HG03439 (cell line): ENCODE measurements around the gene PER2.
A peak's percentile ranks its signal among the peaks of the same experiment; 100 is the strongest.
"Not testable (repeated sequence)": the region's sequence is repeated elsewhere in the genome, so short reads cannot be mapped to it uniquely, and the experiment has no call there.

Source experiments
- ATAC-seq: cut with Tn5 transposase; IDR thresholded peaks from one replicate; pipeline ENCODE4 v1.9.1; 2021; ENCODE audit warnings: mild to moderate bottlenecking, moderate library complexity; ENCODE audit not compliant: unreplicated experiment

PER2 gene

DNA sequence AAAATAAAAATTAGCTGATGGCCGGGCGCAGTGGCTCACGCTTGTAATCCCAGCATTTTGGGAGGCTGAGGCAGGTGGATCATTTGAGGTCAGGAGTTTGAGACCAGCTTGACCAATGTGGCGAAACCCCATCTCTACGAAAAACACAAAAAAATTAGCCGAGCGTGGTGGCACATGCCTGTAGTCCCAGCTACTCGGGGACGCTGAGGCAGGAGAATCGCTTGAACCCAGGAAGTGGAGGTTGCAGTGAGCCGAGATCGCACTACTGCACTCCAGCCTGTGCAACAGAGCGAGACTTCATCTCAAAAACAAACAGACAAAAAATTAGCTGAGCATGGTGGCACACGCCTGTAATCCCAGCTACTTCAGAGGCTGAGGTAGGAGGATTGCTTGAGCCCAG is 22.3 kb upstream of the PER2 start:
- ATAC-seq = not testable (repeated sequence)

DNA sequence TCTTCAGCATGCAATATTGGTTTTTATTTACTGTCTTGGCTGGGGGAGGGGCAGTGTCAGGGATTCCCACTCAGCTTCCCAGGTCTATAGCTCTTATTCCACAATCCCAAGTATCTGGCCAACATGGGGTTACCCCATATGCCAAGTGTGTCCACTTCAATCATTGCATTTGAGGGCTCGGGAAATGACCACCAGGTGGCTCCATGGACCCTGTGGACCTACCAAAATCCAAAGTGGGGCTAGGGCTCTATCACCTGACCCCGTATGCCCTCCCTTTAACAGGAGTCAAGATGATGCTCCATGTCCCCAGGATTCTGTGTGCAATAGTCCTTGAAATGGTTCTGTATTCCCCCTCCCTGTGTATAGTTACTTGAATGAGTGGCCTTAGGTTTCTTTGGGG is 19.8 kb upstream of the PER2 start:
- no peak for ATAC-seq

DNA sequence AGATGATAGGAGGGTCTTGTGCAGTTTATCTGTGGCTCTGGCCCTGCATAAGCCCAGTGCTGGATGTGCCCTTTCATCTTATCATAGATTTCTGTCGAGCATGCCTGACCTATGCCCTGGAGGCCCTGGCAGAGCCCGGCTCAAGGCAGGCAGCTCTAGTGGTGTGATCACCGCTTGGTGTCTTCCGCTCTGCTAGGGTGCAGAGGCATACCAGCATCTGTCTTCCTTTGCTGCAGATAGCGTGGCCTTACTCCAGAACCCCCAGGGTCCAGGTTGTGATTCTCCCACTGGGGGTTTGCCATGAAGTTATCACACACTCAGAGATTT is 18.2 kb upstream of the PER2 start:
- ATAC-seq = no peak

DNA sequence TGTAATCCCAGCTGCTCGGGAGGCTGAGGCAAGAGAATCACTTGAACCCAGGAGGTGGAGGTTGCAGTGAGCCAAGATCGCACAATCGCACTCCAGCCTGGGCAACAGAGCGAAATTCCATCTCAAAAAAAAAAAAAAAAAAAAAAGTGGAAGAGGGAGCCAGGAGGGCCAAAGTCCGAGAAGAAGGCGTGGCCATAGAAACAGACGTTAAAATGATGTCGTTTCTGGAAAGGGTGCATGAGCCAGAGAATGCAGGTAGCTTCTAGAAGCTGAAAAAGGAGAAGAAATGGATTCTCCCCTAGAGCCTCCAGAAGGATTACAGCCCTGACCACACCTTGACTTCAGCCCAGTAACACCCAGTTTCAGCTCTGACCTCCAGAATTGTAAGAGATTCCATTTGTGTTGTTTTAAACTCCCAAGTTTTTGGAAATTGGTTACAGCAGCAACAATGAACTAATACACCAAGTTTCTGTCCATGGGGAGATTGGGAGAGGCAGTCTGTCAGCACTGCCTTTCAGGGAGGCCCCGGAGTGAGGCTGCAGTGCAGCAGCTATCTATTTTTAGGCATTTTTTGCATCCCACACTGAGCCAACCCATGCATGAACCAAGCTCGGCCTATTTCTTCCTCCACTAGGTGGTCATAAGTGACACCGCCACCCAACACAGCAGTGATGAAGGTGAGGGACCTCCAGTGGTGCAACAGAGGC is 17.7 kb upstream of the PER2 start:
- ATAC-seq = no peak

DNA sequence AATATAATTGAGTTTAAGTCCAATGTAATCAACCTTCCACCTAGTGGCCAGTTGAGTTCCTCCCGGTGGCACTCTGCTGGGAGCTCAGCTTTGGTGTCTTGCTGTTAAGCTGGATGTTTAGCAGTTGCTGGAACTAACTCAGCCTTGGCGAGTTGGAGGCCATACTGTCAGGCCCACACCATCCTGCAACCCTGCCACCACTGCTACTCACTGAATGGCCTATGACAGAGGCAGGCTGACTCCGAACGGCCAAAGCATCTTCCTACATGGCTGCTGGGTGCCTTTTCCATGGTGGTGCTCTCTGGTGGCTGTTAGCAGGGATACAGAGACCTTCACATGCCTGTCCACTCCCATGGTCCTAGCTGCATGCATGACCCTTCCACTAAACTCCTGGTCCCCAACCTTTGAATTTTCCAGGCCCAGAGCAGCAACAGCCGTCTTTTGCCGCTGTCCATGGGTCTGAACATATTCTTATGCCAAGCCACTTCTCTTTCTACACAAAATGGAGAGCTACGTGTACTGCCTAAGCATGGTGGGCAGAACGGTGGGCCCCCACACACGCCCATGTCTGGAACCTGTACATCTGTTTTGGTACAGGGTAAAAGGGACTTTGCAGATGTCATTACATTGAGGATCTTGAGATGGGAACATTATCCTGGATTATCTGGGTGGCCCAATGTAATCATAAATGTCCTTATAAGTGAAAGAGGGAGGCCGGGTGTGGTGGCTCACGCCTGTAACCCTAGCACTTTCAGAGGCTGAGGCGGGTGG is 16.9 kb upstream of the PER2 start:
- ATAC-seq = no peak

DNA sequence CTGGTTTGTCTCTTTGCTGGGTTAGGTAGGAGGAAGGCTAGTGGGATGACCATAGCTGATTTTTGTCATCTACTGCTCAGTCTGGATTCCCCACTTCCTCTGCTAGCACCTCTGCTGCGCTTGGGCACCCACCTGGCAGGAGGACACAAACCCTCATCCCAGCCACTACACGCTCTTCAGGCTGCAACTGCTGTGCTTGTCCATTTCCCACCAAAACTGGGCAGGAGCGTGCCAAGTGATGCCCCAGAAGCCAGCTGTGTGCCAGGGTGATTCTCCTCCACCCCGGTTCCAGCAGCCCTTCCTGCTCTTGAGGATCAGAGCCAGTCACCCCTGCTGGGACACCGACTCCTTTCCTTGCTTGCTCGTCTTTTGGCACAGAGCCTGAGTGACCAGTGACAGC is 15.7 kb upstream of the PER2 start:
- ATAC-seq = no peak

DNA sequence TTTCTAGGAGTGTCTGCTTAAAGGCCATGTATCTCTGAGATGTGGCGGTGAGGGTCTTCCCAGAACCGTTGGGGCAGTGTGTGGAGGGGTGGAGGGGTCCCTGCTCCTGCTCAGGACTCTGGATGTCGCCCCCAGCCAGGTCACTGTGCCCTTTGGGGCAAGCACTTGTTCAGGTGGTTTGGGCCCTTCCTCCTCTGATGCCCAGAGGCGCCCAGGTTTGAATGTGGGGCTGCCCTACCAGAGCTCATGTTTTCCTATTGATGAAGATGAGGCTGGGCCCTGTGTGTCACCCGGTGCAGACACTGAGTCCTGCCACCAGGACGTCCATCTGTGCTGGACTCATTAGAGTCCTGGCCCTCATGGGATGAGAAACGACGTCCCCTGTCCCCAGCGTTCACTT is 14.3 kb upstream of the PER2 start:
- no peak for ATAC-seq

DNA sequence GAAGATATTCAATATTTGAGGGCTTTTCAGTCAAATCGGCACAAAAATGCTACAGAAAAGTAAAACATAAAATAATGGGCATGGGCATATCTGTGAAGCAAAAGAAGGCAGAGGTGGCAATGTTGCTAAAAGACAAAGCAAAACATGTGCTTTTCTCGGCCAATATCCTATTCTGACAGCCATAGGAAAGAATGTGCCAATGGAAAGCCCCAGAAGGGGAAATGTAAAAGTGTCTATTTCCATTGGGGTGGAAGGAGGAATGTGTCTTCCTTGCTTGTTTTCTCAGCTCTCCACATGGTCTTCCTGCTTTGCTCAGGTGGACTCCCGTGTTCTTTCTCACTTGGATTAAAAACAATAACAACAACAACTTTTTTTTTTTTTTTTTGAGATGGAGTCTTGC is 13.7 kb upstream of the PER2 start:
- no peak for ATAC-seq

DNA sequence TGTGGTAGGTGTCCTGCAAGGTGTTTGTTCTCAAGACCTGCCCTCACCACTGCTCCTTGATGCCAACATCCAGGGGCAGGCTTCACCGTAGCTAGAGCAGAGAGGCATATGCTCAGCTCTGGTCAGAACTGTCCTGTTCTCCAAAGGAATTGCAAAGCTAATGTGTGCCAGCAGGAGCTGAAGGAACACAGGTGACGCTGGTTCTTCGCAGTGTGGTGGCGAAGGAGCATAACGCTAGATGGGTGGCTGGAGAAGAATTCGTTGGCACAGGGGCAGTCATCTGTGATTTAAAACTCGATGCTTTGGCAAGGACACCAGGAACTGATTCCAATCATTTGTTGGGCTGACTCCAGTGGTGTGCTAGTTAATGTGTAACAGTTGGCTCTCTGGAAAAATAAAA is 11.4 kb upstream of the PER2 start:
- no peak for ATAC-seq

DNA sequence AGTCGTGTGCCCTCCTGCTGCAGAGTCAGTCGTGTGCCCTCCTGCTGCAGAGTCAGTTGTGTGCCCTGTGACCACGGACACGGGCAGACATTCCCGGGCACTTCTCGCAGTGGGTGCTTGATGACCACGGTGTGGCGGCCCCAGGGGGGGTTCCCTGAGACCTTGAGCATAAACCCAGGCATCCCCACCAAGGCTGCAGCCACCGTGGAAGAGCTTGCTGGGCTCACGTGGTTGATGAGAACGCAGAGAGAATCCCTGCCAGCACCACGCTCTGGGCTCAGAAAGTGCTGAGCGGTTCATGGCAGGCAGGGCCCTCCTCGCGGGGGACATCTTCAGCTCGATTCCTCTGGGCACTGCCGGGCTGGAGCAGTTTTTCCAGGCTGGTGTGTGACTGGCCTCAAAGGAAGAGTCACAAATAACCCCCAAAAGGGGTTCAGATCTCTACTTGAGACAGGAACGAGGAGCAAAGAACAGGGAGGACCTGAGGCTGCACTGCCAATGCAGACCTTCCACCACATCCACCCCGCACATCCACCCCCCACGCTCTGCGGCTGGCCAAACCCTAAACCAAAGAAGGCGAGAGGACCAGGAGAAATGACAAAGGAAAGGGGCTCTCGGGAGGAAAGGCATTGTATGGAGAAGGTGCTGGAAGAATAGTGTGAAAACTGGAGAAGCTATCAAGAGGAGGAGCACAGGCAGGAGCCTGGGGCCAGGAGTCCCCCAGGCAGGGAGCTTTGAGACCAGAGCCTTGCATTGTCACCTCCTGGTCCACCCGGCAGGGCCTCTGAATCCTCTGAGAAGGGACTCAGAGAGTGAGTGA is 8.4 kb upstream of the PER2 start:
- no peak for ATAC-seq

DNA sequence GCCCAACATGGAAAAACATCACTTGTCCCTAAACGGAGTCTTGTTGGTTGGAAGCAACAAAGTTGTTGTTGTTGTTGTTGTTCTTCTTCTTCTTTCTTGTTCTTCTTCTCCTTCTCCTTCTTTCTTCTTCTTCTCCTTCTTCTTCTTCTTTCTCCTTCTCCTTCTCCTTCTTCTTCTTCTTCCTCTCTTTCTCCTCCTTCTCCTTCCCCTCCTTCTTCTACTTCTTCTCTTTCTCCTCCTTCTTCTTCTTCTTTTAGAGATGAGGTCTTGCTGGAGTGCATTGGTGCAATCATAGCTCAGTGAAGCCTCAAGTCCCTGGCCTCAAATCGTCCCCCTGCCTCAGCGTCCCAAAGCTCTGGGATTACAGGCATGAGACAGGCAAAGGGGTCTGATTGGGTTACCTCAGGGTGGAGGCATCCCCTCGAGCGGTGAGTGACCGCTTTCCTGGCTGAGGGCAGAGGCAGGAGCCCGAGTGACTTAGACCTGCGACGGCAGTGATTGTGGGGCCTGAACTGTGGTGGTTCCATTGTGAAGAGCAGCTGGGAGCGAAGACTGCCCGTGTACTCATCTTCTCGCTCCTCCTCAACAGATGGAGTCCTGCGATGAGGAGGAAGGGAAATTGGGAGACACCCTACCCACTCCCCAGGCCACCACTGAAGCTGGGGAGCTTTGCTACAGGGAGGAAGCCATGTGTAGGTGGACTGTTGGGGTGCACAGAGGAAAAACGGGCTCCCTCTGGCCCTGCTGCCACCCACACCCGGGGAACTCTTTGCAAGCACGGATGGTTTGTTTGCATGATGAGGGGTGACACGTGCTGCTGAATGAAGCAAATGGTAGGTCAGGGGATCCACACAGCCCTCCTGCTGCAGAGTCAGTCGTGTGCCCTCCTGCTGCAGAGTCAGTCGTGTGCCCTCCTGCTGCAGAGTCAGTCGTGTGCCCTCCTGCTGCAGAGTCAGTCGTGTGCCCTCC is 7.0 kb upstream of the PER2 start:
- ATAC-seq = no peak

DNA sequence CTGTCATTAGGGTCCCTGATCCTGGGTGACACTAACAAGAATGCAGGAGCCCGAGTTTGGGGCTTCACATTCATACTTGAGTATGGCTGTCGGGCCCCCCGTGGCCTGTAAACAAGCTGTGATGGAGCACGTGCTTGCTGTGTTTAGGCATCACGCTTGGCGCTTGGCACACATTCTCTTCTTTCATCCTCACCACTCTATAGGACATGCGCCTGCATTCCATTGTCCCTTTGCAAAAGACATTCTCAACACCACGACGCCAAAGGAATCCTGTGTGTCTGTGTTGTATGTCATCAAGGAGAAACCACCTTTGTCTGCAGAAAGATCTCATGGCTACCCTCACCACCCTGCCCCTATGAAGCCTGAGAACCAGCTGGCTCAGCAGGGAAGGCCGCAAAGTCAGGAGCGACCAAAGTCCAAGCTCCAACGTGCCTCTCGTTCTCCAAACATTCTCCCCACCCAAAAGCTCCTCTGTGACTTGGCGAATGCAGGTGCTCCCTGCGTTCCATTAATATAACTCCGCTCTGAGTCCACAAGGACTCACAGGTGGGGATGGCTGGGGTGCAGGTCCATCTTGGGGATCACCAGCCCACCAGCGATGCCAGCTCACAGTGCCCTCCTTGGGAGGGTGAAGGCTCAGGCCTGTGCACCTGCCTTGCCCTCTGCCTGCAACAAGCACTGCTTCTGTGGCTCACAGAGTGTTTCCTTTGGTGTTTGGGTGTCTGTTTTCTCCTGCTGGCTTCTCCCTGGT is 6.2 kb upstream of the PER2 start:
- no peak for ATAC-seq

DNA sequence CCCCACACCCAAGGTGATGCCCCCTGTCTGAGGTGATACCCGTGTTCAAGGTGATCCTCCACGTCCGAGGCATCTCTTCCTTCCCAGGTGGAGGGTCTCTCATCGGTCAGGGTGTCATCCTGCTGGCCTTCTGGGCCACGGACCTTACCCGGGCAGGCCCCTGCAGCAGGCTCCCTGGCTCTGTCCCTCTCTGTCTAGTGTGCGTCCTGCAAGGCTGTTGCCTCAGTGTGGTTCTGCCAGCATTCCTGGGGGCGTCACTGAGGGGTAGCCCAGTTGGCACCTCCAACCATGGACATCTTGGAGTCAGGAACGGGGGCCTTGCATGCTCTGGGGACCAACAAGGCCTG is 5.6 kb upstream of the PER2 start:
- ATAC-seq = no peak

DNA sequence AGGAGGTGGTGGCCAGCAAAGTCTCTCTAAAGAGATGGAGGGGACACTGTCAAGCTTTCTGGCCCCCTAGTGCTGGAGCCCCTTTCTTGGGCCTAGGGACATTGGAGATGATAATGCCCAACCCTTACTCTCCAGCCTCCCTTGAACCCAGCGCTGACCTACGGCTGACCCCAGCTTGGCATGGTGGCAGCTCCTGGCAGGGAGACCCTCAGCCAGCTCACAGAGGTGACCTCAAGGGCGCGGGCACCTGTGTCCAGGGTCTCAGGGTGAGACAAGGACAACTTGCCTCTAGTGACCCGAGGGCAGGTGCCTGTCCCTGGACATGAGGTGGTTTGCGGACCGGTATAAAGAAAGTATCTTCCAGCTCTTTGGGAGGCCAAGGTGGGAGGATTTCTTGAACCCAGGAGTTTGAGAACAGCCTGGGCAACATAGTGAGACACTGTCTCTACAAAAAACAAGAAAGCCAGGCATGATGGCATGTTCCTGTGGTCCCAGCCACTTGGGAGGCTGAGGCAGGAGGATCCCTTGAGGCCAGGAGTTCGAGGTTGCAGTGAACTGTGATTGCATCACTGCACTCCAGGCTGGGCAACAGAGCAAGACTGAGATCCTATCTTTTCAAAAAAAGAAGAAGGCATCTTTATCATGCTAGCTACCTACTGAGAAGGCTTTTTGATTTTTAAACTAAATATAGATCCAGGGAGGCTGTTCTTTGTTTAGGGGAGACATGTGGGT is 3.3 kb upstream of the PER2 start:
- ATAC-seq = no peak

DNA sequence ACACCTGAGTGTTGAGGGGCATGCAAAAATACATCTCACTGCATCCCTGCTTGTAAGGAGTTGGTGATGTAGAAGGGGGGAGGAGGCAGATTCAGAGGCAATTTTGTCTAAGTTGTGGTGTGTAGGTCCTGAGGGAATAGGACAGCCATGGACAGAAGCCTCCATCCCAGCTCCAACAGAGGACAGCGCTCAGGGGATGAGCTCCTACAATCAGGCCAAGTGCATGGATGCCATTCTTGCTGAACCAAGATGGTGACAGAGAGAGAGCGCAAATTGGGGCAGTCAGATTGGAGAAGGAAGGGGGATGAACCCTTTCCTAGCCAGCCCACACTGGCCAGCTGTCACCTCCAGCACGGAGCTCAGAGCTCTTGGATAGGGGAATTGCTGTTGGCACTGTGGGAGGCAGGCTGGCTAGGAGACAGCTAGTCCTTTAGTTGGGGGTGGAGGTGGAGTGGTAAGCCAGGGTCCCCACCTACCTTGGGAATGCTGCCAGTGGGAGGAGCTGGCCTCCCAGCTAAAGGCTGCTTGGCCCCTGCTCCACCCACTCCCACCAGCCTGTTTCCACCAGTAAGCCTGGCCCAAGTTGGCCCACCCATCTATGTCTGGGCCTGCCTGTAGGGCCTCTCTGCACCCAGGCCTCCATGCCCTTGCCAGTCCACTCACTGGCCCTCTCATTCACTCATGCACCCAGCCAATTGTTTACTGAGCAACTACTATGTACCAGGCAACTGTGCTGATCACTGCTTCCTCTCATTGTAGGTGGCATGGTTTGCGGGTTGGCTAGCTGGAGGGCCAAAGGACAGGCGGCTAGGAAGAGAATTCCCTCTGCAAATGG is 2.5 kb upstream of the PER2 start:
- no peak for ATAC-seq

DNA sequence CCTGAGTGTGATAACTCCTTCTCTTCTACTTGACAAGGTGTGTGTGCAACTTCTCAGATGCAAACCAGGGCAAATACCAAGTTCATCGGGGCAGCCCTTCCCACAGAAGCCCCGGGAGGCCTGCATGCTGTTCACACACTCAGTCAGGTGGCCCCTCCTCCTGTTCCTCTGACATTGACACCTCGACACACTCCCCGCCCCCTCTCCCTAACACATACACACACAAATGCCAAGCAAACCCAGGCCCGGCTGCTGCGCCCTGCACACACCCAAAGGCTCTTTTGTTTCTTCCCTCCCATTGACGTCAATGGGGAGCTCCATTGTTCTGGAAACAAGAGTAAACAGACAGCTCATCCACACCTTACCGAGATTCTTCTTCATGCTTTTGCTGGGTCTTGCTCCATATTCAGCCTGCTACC is 1.7 kb upstream of the PER2 start:
- ATAC-seq = no peak

DNA sequence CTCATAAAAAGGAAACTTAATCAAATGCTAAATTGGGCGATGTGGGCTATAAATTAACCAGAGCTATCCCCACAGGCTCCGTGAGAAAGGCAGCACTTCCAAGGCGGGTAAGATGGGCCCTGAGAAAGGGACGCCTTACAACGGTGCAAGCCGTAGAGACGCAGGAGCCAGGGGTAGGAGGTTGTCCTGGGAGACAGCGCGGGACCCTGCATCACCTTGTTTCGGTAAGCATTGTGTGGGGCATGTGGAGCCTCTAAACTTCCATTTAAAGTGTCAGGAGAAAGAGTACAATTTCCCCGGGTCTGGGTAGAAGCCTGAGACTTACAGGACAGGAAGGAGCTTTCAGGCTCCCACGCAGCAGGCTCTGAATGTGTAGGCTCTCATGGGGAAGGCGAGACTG is 1.2 kb upstream of the PER2 start:
- ATAC-seq = no peak

DNA sequence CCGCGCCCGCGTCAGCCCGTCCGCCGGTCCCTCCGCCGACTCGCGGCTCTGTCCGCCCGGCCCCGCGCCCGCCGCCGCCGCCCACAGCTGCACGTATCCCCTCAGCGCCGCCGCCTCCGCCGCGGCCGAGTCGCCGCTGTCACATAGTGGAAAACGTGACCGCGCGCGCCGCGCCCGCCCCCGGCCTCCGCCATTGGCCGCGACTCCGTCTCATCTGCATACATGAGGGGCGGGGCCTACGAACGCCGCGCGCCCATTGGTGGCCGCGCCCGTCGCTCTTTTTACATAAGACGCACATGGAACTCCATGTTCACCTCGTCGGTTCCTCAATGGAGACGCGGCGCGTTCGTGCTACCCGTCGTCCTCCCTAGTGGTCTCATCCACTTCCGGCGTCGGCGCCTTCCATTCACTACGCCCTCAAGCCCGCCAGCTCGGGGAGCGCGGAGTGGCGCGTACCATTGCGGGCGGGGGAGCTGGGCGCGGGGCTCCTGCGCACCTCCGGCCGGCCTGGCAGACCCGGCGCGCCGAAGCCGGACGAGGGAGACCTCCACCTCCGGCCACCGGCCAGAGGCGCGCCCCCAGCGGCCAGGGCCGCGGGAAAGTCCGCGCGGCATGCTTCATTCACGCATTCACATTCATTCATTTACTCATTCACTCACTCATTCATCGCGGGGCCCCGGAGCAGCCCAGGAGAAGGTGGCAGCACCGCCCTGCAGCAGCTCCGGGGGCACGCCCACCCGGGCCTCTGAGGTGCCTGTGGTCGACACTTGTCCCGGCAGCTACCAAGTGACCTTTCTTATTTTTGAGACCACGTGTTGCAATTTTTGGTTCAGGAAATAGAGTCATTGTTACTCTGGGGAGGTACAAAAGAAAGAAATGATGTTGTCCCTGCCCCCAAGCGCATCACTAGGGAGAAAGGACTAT is 502 bp upstream of the PER2 start:
- peak; percentile 93 for ATAC-seq
